GM21390 (cell line): ENCODE measurements around the gene PIP5K1C.

Experiments
- ATAC-seq: cut with Tn5 transposase; IDR thresholded peaks from one replicate; pipeline ENCODE4 v1.9.1; 2021; ENCODE audit not compliant: unreplicated experiment

Gene PIP5K1C

GRCh38 chr19:3722443-3723109 lies 22.3 kb upstream of the PIP5K1C start:
- ATAC-seq, result no peak

DNA sequence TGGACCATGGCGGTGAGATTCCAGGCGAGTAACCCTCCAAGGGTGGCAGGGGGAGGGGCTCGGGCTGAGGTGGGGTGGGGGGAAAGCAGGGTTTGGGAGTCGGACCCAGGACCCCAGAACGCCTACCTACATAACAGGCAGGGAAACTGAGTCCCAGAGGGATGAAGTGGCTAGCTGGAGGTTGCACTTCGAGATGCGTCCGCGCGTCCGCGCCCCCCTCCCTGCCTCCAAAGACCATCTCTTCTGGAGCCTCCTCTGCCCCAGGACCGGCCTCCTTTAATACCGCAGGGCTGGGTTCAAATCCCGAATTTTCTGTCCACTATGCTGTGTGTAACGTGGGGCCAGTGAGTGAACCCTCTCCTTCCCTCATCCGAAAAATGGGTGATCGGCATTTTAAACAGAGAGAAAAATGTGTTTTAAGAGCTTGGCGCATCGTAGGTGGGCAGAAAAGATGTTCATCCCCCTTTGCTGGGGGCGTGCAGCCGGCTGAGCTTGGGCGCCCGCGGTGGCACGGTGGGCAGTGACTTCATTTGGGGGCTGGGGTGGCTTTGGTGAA lies 21.7 kb upstream of the PIP5K1C start:
- ATAC-seq, result no peak

DNA sequence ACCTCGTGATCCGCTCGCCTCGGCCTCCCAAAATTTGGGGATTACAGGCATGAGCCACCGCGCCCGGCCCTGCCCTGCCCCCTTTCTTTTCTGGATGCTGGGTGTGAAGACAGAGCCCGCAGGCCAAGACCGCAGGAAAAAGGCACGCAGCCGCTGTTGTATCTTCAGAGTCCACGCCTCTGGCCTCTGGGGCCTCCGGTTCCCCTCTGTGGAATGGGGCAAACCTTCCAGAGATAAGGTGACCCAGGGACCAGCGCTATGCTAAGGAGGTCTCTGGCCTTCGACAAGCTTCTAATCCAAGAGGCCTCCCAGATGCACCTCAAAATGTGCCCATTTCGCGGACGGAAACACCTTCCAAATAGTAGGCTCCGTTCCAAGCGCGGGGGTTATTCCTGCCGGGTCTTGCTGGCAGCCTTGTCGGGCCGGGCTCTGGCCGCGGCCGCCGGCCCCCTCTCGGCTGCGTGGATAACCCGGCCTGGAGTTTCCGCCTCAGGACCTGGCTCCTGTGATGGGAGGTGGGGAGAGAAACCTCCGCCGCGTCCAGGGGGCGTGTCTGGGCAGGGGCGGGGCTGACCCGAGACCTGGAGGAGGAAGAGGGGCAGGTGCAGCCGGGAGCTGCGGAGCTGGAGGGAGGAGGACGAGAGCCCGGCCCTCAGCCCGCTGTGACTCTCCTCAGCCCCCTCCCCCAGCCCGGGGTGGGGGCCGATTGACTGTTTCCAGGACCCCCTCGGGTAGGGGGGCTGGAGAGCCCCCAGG lies 21.0 kb upstream of the PIP5K1C start:
- ATAC-seq, result no peak

DNA sequence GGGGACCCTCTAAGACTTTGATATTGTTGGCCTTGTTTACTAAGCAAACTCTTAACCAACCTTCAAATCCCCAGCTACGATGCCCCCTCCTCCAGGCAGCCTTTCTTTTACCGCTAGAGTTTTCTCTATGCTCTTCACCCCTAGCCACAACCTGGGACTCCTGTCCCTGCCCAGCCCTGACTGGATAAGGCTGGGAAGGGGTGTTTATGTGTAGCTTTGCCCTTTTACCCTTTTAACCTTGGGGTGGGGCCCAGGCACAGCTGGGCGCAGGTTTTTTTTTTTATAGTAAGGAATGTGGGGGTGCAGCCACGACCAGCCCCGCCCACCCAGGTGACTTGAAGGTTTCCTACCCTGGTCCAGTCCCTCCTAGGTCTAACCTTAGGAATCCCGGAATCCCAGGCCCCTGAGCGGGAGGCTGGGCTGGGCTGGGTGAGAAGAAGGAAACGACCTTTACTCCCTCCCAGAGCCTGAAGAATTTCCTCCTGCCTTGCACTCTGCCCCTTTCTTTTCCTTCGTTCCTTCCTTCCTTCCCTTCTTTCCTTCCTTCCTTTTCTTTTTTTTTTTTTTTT lies 20.2 kb upstream of the PIP5K1C start:
- ATAC-seq, result no peak

- no peak for ATAC-seq
Measured at GRCh38 chr19:3719868-3720267, 19.6 kb upstream of the PIP5K1C start.

DNA sequence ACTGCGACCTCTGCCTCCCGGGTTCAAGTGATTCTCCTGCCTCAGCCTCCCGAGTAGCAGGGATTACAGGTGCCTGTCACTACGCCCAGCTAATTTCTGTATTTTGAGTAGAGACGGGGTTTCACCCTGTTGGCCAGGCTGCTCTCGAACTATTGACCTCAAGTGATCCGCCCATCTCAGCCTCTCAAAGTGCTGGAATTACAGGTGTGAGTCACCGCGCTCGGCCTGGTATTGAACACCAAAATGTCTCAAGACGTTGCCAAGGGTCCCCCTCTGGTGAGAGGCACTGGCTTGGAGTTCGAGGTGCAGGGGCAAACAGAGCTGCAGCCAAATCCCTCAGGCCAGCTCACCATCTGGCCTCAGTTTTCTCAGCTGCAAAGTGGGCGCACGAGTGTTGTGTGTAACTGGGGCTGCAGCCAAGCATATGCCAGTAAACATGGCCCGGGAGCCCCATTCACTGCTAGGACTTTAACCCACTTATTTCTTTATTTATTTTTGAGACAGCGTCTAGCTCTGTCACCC lies 15.9 kb upstream of the PIP5K1C start:
- ATAC-seq, result no peak

GRCh38 chr19:3712663-3713611 lies 12.7 kb upstream of the PIP5K1C start:
- ATAC-seq, result no peak

GRCh38 chr19:3710265-3710812 lies 10.1 kb upstream of the PIP5K1C start:
- ATAC-seq, result no peak

DNA sequence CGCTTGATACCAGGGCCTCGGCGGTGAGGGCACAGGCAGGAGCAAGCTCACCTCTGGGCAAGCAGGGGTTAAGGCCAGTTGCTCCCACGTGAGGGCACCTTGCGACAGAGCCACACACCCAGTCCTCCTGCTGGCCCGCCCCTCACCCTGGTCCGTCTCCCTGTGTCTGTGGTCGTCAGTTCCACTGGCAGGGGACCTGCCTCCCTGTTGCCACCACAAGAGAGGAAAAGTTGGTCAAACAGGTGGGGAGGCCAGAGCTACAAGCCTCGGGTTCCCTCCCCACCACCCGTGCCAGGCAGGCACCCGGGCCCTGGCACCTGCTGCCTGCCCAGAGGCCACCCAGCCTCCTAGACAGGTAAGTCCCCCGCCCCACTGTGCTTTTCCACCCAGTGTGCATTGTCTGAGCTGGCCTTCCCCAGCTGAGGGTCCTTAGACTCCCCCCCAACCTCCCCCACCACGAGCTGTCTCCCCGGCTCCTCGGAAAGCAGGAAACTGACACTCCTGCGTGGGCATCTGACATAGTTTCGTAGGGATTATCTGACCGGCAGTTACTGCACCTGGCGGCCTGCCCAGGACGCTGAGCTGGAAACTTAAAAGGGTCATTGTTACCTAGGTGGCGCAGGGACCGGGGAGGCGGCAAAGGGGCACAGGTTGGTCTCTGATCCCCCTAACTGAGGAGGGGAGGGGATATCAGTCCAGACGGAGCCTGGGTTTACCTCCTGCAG lies 8.1 kb upstream of the PIP5K1C start, which contains the start of gene TJP3:
Gene TJP3, plus strand, starts transcription at position 178 of the 725 bp plus-strand sequence. CDS start 20,049 bp downstream, outside the sequence.
- ATAC-seq, result no peak

- ATAC-seq, result no peak
Measured at GRCh38 chr19:3707868-3708206, 7.6 kb upstream of the PIP5K1C start.

GRCh38 chr19:3701200-3701599 lies 932 bp upstream of the PIP5K1C start:
- no peak for ATAC-seq

- ATAC-seq, result no peak
Measured at GRCh38 chr19:3699741-3700241, 477 bp downstream of the PIP5K1C start.

DNA sequence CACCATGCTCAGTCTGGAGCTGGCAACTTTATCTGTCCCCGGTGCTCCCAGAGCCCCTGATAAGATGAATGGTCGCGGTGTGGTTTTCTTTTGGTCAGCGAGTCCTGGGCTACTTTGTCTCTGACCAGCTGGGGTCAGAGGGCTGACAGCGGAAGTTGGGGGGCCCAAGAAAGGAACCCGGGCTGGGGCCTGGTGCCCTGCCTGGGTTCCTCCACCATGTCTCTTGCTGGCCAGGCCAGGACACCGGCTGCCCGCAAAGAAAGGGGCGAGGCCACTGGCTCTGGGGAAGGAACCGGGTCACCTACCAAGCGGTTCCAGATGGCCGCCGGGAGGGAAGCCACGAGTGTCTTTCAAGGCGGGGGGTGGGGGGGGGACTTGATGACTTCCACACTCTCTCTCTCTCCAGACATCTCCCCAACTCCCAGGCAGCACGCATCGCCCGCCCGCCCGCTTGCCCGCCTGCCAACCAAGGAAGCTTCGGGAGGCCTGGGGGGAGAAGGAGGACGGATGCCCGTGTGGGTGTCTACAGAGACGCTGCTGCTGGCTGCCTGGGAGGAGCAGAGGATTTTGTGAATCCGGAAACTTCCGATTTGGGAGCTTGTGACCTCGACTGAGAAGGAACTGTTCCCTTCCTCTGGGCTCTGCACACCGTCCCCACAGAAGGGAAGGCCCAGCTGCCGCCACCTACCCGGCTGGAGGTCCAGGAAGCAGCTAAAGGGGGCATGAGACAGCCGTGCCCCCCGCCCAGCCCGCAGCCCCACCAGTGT lies 1.1 kb downstream of the PIP5K1C start:
- ATAC-seq, result no peak

DNA sequence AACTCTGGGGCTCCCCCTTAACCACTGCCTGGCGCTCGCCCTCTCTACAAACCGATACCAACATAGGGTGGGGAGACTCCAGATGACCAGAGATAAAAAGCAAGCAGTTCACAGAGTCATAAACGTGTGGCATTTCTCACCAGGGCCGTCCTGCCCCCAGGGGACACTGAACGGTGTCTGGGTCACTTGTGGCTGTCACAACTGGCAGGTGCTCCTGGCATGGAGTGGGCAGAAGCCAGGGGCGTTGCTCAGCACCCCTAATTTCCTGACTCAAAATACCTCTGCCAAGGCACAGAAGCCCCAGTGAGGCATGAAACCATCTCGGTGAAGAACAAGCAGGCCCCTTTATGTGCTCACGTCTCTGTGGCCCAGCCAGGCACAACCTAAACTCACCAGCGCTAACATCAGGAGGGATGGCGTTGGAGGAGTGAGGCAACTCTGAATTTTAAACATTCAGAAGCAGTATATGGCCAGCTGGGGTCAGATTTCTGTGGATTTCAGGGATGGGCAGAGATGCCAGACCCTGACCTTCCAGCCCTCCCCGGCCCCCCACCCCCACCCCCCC lies 1.8 kb downstream of the PIP5K1C start:
- ATAC-seq, result no peak

- no peak for ATAC-seq
Measured at GRCh38 chr19:3697671-3698385, 2.4 kb downstream of the PIP5K1C start.

DNA sequence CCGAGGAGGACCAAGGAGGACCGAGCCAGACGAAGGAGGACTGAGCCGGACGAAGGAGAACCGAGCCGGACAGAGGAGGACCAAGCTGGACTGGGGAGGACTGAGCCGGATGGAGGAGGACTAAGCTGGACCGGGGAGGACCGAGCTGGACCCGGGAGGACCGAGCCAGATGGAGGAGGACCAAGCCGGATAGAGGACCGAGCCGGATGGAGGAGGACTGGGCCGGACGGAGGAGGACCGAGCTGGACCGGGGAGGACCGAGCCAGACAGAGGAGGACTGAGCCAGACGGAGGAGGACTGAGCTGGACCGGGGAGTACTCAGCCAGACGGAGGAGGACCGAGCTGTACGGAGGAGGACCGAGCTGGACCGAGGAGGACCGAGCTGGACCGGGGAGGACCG lies 3.2 kb downstream of the PIP5K1C start:
- ATAC-seq, result no peak

DNA sequence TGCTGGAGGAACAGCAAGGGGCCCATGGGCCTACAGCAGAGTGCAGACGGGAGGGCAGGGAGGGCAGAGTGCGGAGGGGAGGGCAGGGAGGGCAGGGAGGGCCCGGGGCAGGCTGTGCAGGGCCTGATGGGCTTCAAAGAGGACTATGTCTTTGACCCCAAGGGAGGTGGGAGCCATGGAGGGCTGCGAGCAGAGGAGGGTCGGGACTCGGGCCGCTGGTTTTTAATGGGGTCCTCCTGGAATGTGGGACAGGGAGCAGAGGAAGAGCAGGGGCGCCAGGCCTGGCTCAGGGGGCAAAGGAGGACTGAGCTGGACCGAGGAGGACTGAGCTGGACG lies 3.6 kb downstream of the PIP5K1C start:
- ATAC-seq, result no peak
